HTR-8/SVneo (cell line): ENCODE measurements around the gene ITFG2.
A peak's percentile ranks its signal among the peaks of the same experiment; 100 is the strongest.
"Not testable (repeated sequence)": the region's sequence is repeated elsewhere in the genome, so short reads cannot be mapped to it uniquely, and the experiment has no call there.

ENCODE experiments used
- DNase-seq: peaks from one replicate; pipeline ENCODE4 v3.0.0; 2011; ENCODE audit warnings: low spot score, mixed read lengths; ENCODE audit not compliant: insufficient read length
- FAIRE-seq: peaks from 2 replicates; lab custom pipeline; 2011; peaks lifted over from hg19 to GRCh38; lab: Jason Lieb, UNC

ITFG2 gene

GRCh38 chr12:2857576-2857975 is 45.1 kb downstream of the ITFG2 start:
- DNase-seq = no peak
- no peak for FAIRE-seq

- FAIRE-seq (peak; percentile 62), DNase-seq (no peak)
Observed at GRCh38 chr12:2858334-2858733, 45.9 kb downstream of the ITFG2 start.

DNA sequence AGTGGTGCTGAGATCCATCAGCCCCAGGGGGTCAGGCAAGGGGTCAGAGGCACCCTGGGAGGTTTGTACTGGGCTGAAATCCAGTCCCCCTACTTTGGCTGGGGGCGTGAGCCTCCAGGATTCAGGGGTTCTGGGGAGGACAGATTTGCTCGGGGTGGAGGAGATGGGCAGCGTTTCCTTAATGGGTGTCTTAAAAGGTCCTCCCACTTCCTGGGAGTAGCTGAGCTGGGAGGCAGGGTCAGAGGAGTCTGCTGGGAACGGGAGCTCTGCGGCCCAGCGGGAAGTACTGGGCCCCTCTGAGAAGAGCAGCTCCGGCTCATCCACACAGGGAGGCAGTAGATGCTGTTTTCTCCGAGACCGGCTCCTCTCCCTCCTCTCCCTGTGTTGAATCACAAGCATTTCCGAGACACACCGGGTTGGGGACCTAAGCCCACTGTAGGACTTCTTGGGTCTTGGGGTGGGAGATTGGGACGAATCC is 46.5 kb downstream of the ITFG2 start:
- FAIRE-seq (no peak), DNase-seq (no peak)

- no peak for DNase-seq
- no peak for FAIRE-seq
Observed at GRCh38 chr12:2860170-2860569, 47.7 kb downstream of the ITFG2 start.

DNA sequence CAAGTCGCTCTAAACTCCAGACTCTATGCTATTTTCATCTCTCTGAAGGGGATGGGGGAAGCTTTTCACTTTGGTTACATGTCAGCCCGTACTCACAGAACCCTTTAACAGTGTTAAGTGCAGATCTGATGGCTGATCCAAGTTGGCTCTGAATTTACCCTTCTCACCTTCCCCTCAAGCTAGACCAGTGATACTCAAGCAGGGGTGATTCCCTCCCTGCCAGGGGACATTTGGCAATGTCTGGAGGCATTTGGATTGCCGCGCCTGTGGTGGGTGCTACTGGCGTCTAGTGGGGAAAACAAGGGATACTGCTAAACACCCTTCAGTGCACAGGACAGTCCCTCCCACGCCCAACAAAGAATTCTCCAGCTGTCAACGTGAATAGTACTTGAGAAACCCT is 50.4 kb downstream of the ITFG2 start:
- FAIRE-seq (no peak), DNase-seq (no peak)

DNA sequence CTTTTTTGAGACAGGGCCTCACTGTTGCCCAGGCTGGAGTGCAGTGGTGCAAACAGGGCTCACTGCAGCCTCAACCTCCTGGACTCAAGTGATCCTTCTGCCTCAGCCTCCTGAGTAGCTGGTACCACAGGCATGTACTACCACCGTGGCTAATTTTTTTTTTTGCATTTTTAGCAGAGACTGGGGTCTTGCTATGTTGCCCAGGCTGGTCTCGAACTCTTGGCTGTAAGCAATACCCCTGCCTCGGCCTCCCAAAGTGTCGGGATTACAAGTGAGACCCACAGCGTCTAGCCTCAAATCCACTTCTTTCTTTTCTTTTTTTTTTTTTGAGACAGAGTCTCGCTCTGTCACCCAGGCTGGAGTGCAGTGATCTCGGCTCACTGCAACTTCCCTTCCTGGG is 50.9 kb downstream of the ITFG2 start:
- FAIRE-seq, DNase-seq: not testable (repeated sequence)

DNA sequence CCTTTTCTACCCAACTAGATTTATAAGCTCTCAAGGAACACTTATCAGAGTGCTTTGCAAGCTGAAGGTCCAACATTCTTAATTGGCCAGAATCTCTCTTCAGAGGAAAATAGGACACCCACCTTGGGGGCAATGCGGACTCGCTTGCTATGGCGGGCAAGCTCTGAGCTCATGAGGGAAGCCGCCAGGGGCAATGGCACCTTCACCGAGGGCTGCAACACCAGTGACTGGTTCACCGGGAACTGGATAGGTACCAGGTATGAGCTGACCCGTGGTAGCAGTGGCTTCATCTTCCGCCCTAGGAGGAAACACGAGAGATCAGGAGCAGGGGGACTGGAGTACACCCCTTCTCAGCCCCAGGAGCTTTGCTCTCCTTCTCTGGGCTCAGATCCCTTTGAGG is 51.7 kb downstream of the ITFG2 start:
- FAIRE-seq = no peak

DNA sequence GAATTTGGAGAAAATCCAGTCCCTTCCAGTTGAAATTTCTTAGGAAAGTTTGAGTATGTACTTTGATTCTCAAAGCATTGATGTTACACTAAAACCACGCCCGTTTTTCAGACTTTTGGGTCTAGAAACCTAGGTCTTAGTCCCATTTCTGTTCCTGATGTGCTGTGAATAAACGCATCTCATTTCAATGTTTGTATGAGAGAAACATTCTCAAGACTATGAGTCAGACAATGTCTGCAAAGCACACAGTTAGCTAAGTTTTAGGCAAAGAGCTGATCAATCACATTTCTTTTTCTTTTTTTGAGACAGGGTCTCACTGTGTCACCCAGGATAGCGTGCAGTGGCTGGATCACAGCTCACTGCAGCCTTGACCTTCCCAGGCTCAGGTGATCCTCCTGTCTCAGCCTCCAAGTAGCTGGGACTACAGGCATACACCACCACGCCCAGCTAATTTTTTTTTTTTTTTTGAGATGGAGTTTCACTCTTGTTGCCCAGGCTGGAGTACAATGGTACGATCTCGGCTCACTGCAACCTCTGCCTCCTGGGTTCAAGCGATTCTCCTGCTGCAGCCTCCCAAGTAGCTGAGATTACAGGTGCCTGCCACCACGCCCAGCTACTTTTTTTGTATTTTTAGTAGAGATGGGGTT is 56.6 kb downstream of the ITFG2 start:
- not testable (repeated sequence) for FAIRE-seq, DNase-seq

More for the DNA sequence above, 51.7 kb downstream of the ITFG2 start:
- no peak for DNase-seq
